Fibroblast of mammary gland (primary cell): Measurements from ENCODE around the gene NSUN5.

Source experiments
- DNase-seq: peaks from one replicate; pipeline ENCODE4 v3.0.0-alpha.2; 2010; ENCODE audit warnings: low read depth
- H3K4me3 ChIP-seq: 2 replicates; pipeline ENCODE4 v1.5.1; 2011; ENCODE audit warnings: low read depth, mild to moderate bottlenecking, low read length, moderate library complexity; ENCODE audit not compliant: control insufficient read depth
- CTCF ChIP-seq: conservative IDR thresholded peaks from 2 replicates; pipeline ENCODE4 v1.5.1; 2011; ENCODE audit warnings: low read depth, low read length, inconsistent platforms; ENCODE audit not compliant: control insufficient read depth, insufficient read depth

The NSUN5 gene

DNA sequence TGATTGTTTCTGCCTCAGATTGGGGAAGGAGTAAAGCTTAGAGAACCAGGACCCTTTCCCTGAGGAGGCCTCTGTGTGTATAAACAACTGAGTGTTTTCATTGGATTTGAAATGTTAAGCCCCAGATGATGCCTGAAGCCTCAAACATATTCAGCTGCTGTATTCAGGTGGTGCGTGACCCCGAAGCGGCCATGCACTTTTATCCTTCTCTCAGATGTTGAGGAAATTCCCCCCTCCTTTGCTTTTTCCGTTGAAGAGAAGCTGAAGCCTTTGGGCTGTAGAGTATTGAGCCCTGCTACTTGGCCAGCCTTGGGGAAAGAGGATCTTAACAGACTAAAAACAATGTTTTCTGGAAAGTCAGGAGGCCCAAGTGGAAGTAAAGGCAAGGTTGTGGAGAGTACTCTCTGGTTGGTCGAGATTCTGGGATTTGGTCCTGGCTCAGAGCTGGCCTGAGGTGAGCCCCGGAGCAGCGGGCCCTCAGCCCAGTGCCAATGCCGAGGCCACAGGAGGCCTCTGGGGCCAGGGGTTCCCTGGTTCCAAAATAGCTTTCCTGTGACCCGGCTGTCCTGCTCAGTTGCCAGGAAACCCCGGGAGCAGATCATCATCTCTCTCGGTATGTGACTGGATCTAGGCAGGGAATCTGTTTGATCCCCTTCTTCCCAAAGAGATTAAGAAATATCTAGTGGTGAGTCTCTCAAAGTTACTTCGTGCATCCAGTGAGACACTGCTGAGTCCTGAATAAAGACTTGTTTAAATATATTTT lies 41.9 kb upstream of the NSUN5 start:
- DNase-seq = no peak
- no peak for TF ChIP-seq CTCF
- H3K4me3 ChIP-seq = no peak overlapping the region

GRCh38 chr7:73349763-73350162 lies 41.1 kb upstream of the NSUN5 start:
- H3K4me3 ChIP-seq = no peak overlapping the region
- DNase-seq = no peak
- TF ChIP-seq CTCF = no peak

- no peak for TF ChIP-seq CTCF
- DNase-seq = no peak
- no peak overlapping the region for H3K4me3 ChIP-seq
Observed at GRCh38 chr7:73345951-73346350, 37.3 kb upstream of the NSUN5 start.

GRCh38 chr7:73345538-73345937 lies 36.9 kb upstream of the NSUN5 start:
- TF ChIP-seq CTCF = no peak

GRCh38 chr7:73343671-73344380 lies 35.2 kb upstream of the NSUN5 start:
- no peak for DNase-seq
- no peak for TF ChIP-seq CTCF
- H3K4me3 ChIP-seq = no peak overlapping the region

More at GRCh38 chr7:73345538-73345937, 36.9 kb upstream of the NSUN5 start:
- no peak for DNase-seq
- H3K4me3 ChIP-seq = no peak overlapping the region

DNA sequence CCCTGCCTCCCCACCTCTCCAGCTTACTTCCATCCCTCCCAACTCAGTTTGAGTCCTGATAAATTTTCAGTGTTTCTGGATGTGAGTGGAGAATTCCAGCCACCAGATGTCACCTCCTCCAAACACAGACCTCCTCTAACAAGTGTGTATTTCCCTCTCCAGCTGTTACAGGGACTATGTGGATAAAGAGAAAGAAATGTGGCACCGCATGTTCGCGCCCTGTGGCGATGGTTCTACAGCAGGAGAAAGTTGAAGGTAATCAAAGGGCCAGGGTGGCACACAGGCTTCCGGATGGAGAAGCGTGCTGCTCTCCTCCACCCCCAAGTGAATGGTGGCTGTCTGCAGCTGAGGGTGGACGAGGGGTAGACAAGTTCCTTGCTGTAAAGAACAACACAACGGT lies 34.0 kb upstream of the NSUN5 start:
- peak overlapping the region; percentile 1 for H3K4me3 ChIP-seq
- peak; percentile 58 for DNase-seq
- TF ChIP-seq CTCF = peak; percentile 52
